K562 (cell line): Measurements from ENCODE around the gene GBP7. TPM values are rescaled to one million over a fixed set of nuclear protein-coding genes. Genes with fewer than 3 reads are reported as not detected.

ENCODE experiments used
- ATAC-seq: fragments of 200-7000 bp; cut with Tn5 transposase; 3 replicates; pipeline ENCODE4 v1.9.1; 2020; ENCODE audit warnings: moderate library complexity
- BruUV-seq: library from RNA; stranded (reverse); fragments of 400-500 nt; replicated peaks from 2 replicates; lab custom pipeline; 2021; lab: Mats Ljungman, UMichigan
- CTCF ChIA-PET: fragments of 300-600 bp; formaldehyde crosslinking; extraction: SDS; loops from one replicate; lab custom pipeline; 2021; ENCODE audit warnings: low intra/inter-chr PET ratio; lab: Yijun Ruan, JAX
- POLR2A ChIA-PET: fragments of 300-600, 350-650 bp; sonication (Branson Sonifier 250); formaldehyde crosslinking; extraction: SDS; loops from one replicate; lab custom pipeline; 2021; ENCODE audit warnings: antibody characterized with exemption, inconsistent platforms; lab: Yijun Ruan, JAX
- DNase-seq, 4 experiments: peaks; one replicate each; pipeline versions ENCODE4 v3.0.0 to v3.0.0-alpha.2; 2011 to 2018; ENCODE audit warnings: low spot score in 3 of 4, mixed read lengths in 3 of 4; ENCODE audit errors: extremely low read depth in 1 of 4
- FAIRE-seq: peaks from 2 replicates; lab custom pipeline; 2011; peaks lifted over from hg19 to GRCh38; lab: Jason Lieb, UNC
- H2AFZ ChIP-seq: 2 replicates; pipeline ENCODE4 v1.6.0; 2011; ENCODE audit warnings: low read depth, low read length, control low read depth, inconsistent platforms
- H3K27ac ChIP-seq: fragments of 200-600 bp; 3 replicates; pipeline ENCODE4 v1.8.0; 2011; ENCODE audit warnings: low read depth, mild to moderate bottlenecking, control low read depth, inconsistent platforms, low read length, moderate library complexity, mixed read lengths; ENCODE audit errors: extremely low read depth
- H3K27me3 ChIP-seq, 2 experiments: fragments of 300-600 bp in 1 of 2; 2 replicates in 1 of 2; 3 replicates in 1 of 2; pipeline versions ENCODE4 v1.6.0 to v1.8.0; 2011; ENCODE audit warnings: inconsistent platforms in 2 of 2, low read length in 2 of 2, mild to moderate bottlenecking in 1 of 2, mixed read lengths in 1 of 2, moderate library complexity in 1 of 2; ENCODE audit not compliant: control insufficient read depth in 2 of 2, insufficient read depth in 2 of 2
- H3K36me3 ChIP-seq: fragments of 300-600 bp; 3 replicates; pipeline ENCODE4 v1.8.0; 2011; ENCODE audit warnings: mild to moderate bottlenecking, low read length, inconsistent platforms; ENCODE audit not compliant: control insufficient read depth, insufficient read depth
- H3K4me1 ChIP-seq, 2 experiments: fragments of 200-600 bp in 1 of 2; replicated peaks in 1 of 2; 2 replicates in 1 of 2; 3 replicates in 1 of 2; pipeline versions ENCODE4 v1.5.1 to v1.8.0; 2011; ENCODE audit warnings: inconsistent platforms in 2 of 2, low read length in 2 of 2, mild to moderate bottlenecking in 1 of 2, mixed read lengths in 1 of 2, moderate library complexity in 1 of 2; ENCODE audit not compliant: control insufficient read depth in 2 of 2, insufficient read depth in 2 of 2
- H3K4me2 ChIP-seq: 2 replicates; pipeline ENCODE4 v1.6.1; 2011; ENCODE audit warnings: low read length, control low read depth, inconsistent platforms, mixed read lengths; ENCODE audit not compliant: insufficient read depth
- H3K4me3 ChIP-seq: fragments of 200-600 bp; sonication (generic), shearing (Covaris generic); 2 replicates; pipeline ENCODE4 v1.5.1; 2016; ENCODE audit warnings: control low read depth, inconsistent platforms
- H3K79me2 ChIP-seq: fragments of 200-600 bp; 3 replicates; pipeline ENCODE4 v1.8.0; 2011; ENCODE audit warnings: low read length, inconsistent platforms; ENCODE audit not compliant: control insufficient read depth, insufficient read depth
- H3K9ac ChIP-seq, 2 experiments: 2 replicates each; pipeline versions ENCODE4 v1.6.0 to v1.6.1; 2011; ENCODE audit warnings: low read depth in 2 of 2, low read length in 2 of 2, control low read depth in 1 of 2, inconsistent platforms in 1 of 2, mild to moderate bottlenecking in 1 of 2, mixed read lengths in 1 of 2; ENCODE audit not compliant: insufficient read depth in 1 of 2
- H3K9me1 ChIP-seq: one replicate; pipeline ENCODE4 v1.6.0; 2011; ENCODE audit warnings: inconsistent platforms, mild to moderate bottlenecking, low read length, moderate library complexity; ENCODE audit not compliant: control insufficient read depth, insufficient read depth
- H3K9me3 ChIP-seq: replicated peaks from 2 replicates; pipeline ENCODE4 v1.5.1; 2011; ENCODE audit warnings: low read depth, low read length, inconsistent platforms; ENCODE audit not compliant: control insufficient read depth, insufficient read depth
- H4K20me1 ChIP-seq: replicated peaks from 2 replicates; pipeline ENCODE4 v1.6.1; 2011; ENCODE audit warnings: low read length, inconsistent platforms, mixed read lengths; ENCODE audit not compliant: control insufficient read depth, insufficient read depth
- BDP1 ChIP-seq: IDR thresholded peaks from 3 replicates; pipeline ENCODE4 v1.6.1; 2011; ENCODE audit not compliant: insufficient read length, insufficient read depth
- DNMT1 ChIP-seq: fragments of 450-650 bp; IDR thresholded peaks from 2 replicates; pipeline ENCODE4 v1.6.1; 2016; ENCODE audit warnings: antibody characterized with exemption, mild to moderate bottlenecking
- EHMT2 ChIP-seq: fragments of 450-650 bp; IDR thresholded peaks from 2 replicates; pipeline ENCODE4 v1.6.1; 2018; ENCODE audit warnings: antibody characterized with exemption
- MEIS2 ChIP-seq: fragments of 450-650 bp; IDR thresholded peaks from 2 replicates; pipeline ENCODE4 v1.6.1; 2014; ENCODE audit warnings: mild to moderate bottlenecking; ENCODE audit not compliant: partially characterized antibody
- MTA2 ChIP-seq: fragments of 450-650 bp; IDR thresholded peaks from 2 replicates; pipeline ENCODE4 v1.6.1; 2016; ENCODE audit warnings: low read depth
- PPARD ChIP-seq: fragments of 250-450 bp; sonication (Bioruptor Pico); IDR thresholded peaks from 2 replicates; pipeline ENCODE4 v1.8.0; 2022; ENCODE audit warnings: inconsistent platforms, mild to moderate bottlenecking, moderate library complexity
- TAF15 ChIP-seq: fragments of 200-400 bp; formaldehyde crosslinking; IDR thresholded peaks from 2 replicates; pipeline ENCODE4 v1.6.1; 2017; ENCODE audit warnings: mild to moderate bottlenecking, low read depth, low read length, moderate library complexity
- ZKSCAN1 ChIP-seq: fragments of 150-350 bp; IDR thresholded peaks from 2 replicates; pipeline ENCODE4 v1.6.1; 2016; ENCODE audit warnings: low read depth, low read length
- ZNF347 ChIP-seq: fragments of 450-650 bp; formaldehyde crosslinking; IDR thresholded peaks from 2 replicates; pipeline ENCODE4 v1.4.0; 2020; ENCODE audit warnings: low read depth, mild to moderate bottlenecking, moderate library complexity
- ZNF764 ChIP-seq: fragments of 250-450 bp; sonication (Bioruptor Pico); IDR thresholded peaks from 2 replicates; pipeline ENCODE4 v1.4.0; 2020; ENCODE audit warnings: low read depth, mild to moderate bottlenecking, moderate library complexity
- WGBS: fragments of 100-300 bp; shearing (Covaris generic); methylation state at CpG from one replicate; pipeline ENCODE4 v1.1.6; 2016; ENCODE audit warnings: low coverage, mixed read lengths; ENCODE audit not compliant: insufficient coverage; ENCODE audit errors: missing lambda C conversion rate; 5-methylcytosine and 5-hydroxymethylcytosine counted together
- in situ Hi-C: fragments of 300-500 bp; cut with MboI; formaldehyde crosslinking; loops from 4 replicates; pipeline ENCODE4 v1.15.0; 2018; ENCODE audit warnings: inconsistent platforms, mixed read lengths
- intact Hi-C: fragments of 100-400 bp; cut with micrococcal nuclease; formaldehyde crosslinking; loops from 2 replicates; pipeline ENCODE4 v1.14.2; 2022
- polyA plus RNA-seq, 8 experiments: library from polyadenylated mRNA; depleted of rRNA in 4 of 8; stranded (reverse) in 5 of 8; unstranded in 3 of 8; fragments of >200 nt; fragmentation: Nextera tagmentation in 2 of 8; fragmentation: Illumina TruSeq in 1 of 8; extraction: Ambion mirVana in 2 of 8; extraction: Trizol in 1 of 8; gene quantifications; 2 replicates each; pipeline versions ENCODE4 v1.2.1 to v1.2.3, GENCODE V29; 2011 to 2014; ENCODE audit warnings: inconsistent platforms in 1 of 8, missing spikeins in 1 of 8
- total RNA-seq, 7 experiments: library from RNA; depleted of rRNA in 6 of 7; stranded (reverse); fragments of >200 nt in 6 of 7; fragmentation: Illumina TruSeq in 2 of 7; extraction: Trizol in 2 of 7; gene quantifications; 2 replicates each; pipeline versions ENCODE4 v1.2.1 to v1.2.3, GENCODE V29; 2011 to 2021; ENCODE audit warnings: low replicate concordance in 1 of 7
- TF ChIP-seq, protein P1 (sequence below), 2 experiments: fragments of 450-650 bp; IDR thresholded peaks; 2 replicates each; pipeline ENCODE4 v1.6.1; 2018; ENCODE audit warnings: mild to moderate bottlenecking in 2 of 2, low read depth in 1 of 2; ENCODE audit not compliant: partially characterized antibody in 2 of 2
- TF ChIP-seq, protein P2 (sequence below): fragments of 200-800 bp; sonication (Bioruptor generic); IDR thresholded peaks from 2 replicates; pipeline ENCODE4 v1.6.1; 2017; ENCODE audit warnings: missing genetic modification characterization, missing compliant biosample characterization
- TF ChIP-seq, protein P3 (sequence below): fragments of 250-450 bp; sonication (Bioruptor Pico); IDR thresholded peaks from 2 replicates; pipeline ENCODE4 v1.8.0; 2021; ENCODE audit warnings: mild to moderate bottlenecking, moderate library complexity
- TF ChIP-seq, protein P4 (sequence below): IDR thresholded peaks from 2 replicates; pipeline ENCODE4 v1.6.1; 2011; ENCODE audit warnings: borderline replicate concordance, low read depth, mild to moderate bottlenecking, moderate library complexity, low read length; ENCODE audit not compliant: insufficient read depth, poor library complexity, severe bottlenecking

GBP7 gene
- total and polyA plus RNA-seq, 9 of the 15 experiments (the other 6 are each of a cell fraction or from before 2014, with no cell fraction given), result 0.03 TPM; not detected in 8

DNA sequence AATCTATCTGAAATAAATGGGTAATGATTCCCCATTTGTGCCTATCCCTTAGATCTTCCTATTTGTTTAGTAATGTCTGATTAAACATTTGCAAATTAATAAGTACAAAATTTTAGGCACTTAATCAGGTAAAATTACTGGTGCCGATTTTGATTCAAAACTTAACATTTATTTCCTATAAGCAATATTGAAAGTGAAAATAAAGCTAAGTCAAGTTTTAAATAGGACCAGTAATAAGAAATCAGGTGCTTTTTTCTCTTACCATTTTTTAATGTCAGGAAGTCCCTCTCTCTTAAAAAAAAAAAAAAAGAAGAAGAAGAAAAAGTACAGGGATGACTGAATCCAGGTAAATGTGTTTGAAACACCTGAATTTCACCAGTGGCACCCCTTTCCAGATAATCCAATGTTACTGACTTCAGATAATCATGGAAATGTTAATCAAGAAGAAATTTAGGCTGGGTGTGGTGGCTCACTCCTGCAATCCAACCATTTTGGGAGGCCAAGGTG, 23.8 kb upstream of the GBP7 start:
- Histone ChIP-seq H3K27ac (no peak overlapping the region), H3K9ac (no peak overlapping the region)
- TF ChIP-seq TAF15 (no peak), BDP1 (no peak), ZKSCAN1 (no peak), ZNF764 (no peak), EHMT2 (no peak), DNMT1 (no peak), PPARD (CRISPR knock-in tag) (no peak), MTA2 (no peak), MEIS2 (no peak), ZNF347 (CRISPR knock-in tag) (no peak)
- TF ChIP-seq, protein P1, sequence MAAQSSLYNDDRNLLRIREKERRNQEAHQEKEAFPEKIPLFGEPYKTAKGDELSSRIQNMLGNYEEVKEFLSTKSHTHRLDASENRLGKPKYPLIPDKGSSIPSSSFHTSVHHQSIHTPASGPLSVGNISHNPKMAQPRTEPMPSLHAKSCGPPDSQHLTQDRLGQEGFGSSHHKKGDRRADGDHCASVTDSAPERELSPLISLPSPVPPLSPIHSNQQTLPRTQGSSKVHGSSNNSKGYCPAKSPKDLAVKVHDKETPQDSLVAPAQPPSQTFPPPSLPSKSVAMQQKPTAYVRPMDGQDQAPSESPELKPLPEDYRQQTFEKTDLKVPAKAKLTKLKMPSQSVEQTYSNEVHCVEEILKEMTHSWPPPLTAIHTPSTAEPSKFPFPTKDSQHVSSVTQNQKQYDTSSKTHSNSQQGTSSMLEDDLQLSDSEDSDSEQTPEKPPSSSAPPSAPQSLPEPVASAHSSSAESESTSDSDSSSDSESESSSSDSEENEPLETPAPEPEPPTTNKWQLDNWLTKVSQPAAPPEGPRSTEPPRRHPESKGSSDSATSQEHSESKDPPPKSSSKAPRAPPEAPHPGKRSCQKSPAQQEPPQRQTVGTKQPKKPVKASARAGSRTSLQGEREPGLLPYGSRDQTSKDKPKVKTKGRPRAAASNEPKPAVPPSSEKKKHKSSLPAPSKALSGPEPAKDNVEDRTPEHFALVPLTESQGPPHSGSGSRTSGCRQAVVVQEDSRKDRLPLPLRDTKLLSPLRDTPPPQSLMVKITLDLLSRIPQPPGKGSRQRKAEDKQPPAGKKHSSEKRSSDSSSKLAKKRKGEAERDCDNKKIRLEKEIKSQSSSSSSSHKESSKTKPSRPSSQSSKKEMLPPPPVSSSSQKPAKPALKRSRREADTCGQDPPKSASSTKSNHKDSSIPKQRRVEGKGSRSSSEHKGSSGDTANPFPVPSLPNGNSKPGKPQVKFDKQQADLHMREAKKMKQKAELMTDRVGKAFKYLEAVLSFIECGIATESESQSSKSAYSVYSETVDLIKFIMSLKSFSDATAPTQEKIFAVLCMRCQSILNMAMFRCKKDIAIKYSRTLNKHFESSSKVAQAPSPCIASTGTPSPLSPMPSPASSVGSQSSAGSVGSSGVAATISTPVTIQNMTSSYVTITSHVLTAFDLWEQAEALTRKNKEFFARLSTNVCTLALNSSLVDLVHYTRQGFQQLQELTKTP (IDR thresholded peaks at IDR 0.05; ENCODE audit: low read depth in 1 of 2, partially characterized antibody in 2 of 2), result no peak
- TF ChIP-seq, protein P2, sequence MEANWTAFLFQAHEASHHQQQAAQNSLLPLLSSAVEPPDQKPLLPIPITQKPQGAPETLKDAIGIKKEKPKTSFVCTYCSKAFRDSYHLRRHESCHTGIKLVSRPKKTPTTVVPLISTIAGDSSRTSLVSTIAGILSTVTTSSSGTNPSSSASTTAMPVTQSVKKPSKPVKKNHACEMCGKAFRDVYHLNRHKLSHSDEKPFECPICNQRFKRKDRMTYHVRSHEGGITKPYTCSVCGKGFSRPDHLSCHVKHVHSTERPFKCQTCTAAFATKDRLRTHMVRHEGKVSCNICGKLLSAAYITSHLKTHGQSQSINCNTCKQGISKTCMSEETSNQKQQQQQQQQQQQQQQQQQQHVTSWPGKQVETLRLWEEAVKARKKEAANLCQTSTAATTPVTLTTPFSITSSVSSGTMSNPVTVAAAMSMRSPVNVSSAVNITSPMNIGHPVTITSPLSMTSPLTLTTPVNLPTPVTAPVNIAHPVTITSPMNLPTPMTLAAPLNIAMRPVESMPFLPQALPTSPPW (CRISPR knock-in tag), result no peak
- TF ChIP-seq, protein P3, sequence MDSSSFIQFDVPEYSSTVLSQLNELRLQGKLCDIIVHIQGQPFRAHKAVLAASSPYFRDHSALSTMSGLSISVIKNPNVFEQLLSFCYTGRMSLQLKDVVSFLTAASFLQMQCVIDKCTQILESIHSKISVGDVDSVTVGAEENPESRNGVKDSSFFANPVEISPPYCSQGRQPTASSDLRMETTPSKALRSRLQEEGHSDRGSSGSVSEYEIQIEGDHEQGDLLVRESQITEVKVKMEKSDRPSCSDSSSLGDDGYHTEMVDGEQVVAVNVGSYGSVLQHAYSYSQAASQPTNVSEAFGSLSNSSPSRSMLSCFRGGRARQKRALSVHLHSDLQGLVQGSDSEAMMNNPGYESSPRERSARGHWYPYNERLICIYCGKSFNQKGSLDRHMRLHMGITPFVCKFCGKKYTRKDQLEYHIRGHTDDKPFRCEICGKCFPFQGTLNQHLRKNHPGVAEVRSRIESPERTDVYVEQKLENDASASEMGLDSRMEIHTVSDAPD (CRISPR knock-in tag), result no peak
- TF ChIP-seq, protein P4, sequence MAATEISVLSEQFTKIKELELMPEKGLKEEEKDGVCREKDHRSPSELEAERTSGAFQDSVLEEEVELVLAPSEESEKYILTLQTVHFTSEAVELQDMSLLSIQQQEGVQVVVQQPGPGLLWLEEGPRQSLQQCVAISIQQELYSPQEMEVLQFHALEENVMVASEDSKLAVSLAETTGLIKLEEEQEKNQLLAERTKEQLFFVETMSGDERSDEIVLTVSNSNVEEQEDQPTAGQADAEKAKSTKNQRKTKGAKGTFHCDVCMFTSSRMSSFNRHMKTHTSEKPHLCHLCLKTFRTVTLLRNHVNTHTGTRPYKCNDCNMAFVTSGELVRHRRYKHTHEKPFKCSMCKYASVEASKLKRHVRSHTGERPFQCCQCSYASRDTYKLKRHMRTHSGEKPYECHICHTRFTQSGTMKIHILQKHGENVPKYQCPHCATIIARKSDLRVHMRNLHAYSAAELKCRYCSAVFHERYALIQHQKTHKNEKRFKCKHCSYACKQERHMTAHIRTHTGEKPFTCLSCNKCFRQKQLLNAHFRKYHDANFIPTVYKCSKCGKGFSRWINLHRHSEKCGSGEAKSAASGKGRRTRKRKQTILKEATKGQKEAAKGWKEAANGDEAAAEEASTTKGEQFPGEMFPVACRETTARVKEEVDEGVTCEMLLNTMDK, result no peak

More for the DNA sequence above, 23.8 kb upstream of the GBP7 start:
- Histone ChIP-seq H3K36me3 (no peaks in the 10 kb centered on the region), H3K9me3 (no peaks in the 10 kb centered on the region), H3K79me2 (no peaks in the 10 kb centered on the region), H2AFZ (no peak overlapping the region), H3K9me1 (no peaks in the 10 kb centered on the region), H3K4me3 (no peak overlapping the region), H4K20me1 (no peaks in the 10 kb centered on the region), H3K27me3 (peaks cover 5 to 8% of the 10 kb centered on the region in 2 experiments; a peak in 2 of 5 replicates), H3K4me1 (no peaks in the 10 kb centered on the region), H3K4me2 (no peak overlapping the region)
- 0% methylated on average over 1 of the region's 1 CpG for WGBS
- FAIRE-seq (no peak), ATAC-seq (no peak), DNase-seq (no peak)
- POLR2A ChIA-PET, result no interaction called here
- in situ Hi-C loops (no loop called here), intact Hi-C loops (loop anchor here (10.0 kb wide), 1 partner anchor 155 kb away; no protein-coding TSS in a partner anchor)
- CTCF ChIA-PET, result no interaction called here
- BruUV-seq, result no TSS peak
